IPS DF 4.7 (cell line): Measurements from ENCODE around the gene NRTN.
A peak's percentile ranks its signal among the peaks of the same experiment; 100 is the strongest.

Source experiments
- DNase-seq: peaks from one replicate; pipeline ENCODE4 v3.0.0-alpha.2; 2013; ENCODE audit warnings: low spot score; ENCODE audit errors: extremely low read depth

The NRTN gene

DNA sequence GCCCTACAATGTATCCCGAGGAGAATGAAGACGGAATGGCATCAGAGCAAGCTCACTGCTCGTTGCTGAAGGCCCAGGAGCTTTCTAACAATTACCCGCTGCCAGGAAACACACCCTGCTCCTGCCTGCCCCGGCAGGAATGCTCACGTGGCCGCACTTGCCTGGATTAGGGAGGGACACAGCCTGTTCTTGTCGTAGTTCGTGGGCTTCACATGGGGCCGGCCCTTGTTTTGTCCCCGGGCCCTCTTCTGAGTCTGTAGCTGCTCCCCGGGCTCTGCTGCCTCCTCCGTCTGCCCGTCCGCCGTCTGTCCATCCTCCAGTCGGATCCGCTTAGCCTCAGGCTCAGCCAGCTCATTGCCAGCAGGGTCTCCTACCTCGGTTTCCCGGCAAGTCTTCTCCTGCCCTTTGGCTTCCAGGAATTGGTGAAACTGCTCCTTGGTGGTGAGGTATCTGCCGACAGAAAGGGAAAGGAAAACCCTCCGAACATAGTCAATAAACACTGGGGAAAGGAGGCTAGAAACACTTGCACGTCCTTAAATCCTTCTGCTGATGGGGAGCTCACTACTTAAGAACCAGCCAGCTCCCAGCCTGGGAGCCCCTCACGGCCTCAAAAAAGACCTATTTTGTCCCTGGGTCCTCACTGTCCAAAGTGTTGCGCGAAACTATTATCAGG, 14.8 kb upstream of the NRTN start:
- no peak for DNase-seq

DNA sequence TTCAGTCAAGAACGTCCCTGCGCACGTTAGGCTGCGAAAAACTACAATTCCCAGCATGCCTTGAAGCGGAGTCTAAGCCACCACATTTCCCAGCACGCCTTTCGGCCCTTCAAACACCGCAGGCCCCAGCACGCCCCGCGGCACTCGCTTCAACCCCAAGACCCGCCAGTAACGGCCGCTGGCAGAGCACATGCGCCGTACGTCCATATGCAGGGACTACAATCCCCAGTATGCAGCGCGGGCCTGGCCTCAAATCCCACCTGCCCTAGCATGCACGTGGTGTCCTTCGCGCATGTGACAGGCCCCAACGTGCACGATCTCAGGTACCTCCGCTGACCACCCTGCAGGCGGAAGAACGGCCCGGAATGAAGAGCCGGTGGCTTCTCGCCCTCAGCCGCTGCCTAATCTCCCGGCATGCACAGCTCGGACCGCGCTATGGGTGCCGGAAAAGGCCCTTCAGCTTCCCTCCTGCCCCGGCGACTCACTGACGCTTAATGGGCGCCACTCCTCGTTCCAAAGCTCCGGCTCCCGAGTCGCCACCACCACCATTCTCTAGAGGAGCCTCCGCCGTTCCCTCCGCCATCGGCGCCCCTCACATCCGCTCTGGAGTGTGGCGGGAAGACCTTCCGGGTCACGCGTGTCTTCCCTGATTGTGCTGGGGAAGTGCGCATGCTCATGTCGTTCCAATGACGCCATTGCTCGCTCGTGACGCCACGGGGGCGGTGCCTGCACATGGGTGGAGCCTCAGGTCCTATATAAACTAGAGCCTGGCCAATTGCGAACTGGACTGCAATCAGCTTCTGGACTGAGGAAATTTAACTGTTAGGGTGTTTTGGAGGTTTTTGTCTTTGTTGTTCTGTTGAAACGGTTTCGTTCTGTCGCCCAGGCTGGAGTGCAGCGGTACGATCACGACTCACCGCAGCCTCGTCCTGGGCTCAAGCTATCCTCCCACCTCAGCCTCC, 14.0 kb upstream of the NRTN start, which contains the start of gene DUS3L:
DUS3L (minus strand) TSS at position 605 of the 962 bp plus-strand sequence; CDS start at position 583, 22 bp downstream.
- DNase-seq = peak; percentile 94

DNA sequence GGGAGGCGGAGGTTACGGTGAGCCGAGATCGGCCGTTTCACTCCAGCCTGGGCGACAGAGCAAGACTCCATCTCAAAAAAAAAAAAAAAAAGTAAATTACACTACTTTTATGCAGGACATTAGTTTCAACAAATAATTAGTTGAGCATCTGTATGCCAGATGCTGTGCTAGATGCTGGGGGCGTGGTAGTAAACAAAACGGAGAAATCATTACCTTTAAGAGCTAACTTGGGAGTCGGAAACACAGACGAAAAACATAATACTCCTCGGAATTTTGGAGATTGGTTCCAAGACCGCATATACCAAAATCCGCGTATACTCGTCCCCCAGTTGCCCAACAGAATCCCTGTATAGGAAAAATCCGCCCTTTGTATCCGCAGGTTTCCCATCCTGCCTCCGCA, 12.6 kb upstream of the NRTN start:
- no peak for DNase-seq

DNA sequence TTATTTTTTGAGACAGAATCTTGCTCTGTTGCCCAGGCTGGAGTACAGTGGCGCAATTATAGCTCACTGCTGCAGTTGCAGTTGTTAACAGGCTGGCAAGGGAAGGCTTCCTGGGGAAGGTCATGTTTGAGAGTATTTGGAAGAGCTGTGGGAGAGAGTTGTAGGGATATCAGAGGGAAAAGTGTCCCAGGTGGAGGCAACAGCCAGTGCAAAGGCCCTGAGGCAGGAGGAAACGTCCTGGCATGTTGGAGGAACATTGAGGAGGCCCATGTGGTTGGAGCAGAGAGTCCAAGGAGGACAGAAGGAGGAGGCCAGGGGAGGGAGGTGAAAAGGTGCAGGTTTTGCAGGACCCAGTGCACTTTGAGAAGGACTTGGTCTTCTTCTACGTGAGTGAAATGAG, 11.7 kb upstream of the NRTN start:
- DNase-seq = no peak

DNA sequence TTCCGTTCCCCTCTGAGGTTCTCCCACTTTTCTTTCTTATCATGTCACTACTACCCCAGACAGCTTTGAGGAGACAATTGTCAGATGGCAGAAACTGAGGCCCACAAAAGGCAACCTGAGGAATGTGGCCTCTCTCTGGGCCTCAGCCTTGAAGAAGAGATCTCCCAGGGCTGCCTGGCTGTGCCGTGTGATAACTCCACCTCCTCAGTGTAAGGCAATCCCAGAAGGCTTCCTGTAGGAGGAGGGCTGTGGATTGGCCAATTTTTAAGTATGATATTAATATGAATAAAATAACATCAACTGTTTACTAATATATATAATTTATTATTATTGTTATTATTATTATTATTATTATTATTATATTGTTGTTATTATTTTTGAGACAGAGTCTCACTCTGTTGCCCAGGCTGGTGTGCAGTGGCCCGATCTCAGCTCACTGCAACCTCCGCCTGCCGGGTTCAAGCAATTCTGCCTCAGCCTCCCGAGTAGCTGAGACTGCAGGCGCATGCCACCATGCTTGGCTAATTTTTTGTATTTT, 9.4 kb upstream of the NRTN start:
- DNase-seq = no peak

DNA sequence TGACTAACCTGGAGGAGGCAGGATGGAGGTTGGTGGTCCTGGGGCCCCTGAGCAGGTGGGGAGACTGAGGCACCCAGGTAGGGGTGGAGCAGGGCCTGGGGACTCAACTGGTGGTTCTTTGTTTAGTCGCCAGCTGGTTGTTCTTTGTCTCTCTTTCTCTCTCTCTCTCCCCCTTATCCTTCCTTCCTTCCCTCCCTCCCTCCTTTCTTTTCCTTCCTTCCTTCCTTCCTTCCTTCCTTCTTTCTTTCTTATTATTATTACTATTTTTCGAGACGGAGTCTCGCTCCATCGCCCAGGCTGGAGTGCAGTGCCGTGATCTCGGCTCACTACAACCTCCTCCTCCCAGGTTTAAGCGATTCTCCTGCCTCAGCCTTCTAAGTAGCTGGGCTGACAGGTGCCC, 6.6 kb upstream of the NRTN start:
- no peak for DNase-seq

DNA sequence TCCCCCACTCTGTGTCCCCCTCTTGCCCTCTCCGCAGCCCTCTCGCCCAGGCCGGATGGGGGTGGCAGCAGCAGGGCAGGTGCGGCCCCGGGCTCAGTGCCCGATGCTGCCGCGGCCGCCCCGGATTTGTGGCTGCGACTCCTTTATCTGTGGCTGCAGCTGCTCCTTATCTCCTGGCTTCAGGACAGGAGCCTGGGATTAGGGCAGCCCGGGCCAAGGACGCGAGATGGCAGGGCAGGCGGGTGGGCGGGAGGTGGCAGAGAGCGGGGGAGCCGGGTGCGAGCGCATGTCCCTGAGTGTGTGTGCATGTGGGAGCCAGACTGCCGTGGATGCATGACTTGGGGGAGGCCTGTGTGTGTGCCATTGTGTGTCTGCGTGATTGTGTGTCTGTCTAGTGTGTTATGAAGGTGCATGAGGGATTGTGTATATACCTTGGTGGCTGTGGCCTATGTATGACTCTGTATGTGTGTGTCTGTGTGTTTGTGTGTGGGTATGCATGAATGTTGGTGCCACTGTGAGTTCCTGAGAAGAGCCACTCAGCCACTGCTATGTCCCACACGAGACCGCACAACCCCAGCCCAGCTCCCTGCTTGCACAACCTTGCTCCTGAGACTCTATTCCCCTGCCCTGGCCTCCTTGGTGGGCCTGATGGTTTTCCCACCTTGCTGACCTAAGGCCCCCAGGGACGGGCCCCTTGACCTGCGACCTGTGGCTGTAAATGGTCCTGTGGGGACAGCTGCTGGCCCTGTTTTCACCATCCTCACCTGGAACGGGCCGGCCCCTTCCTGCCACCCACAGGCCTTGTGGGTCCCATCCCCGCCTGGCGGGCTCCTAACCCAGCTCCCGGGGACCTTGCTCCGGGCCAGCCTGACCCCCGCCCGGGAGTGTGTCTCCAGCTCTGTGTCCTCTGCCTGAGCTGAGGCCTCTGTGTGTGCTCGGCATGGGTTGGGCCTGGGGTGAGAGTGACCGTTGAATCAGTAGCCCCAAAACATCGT, 5.3 kb upstream of the NRTN start:
- no peak for DNase-seq

DNA sequence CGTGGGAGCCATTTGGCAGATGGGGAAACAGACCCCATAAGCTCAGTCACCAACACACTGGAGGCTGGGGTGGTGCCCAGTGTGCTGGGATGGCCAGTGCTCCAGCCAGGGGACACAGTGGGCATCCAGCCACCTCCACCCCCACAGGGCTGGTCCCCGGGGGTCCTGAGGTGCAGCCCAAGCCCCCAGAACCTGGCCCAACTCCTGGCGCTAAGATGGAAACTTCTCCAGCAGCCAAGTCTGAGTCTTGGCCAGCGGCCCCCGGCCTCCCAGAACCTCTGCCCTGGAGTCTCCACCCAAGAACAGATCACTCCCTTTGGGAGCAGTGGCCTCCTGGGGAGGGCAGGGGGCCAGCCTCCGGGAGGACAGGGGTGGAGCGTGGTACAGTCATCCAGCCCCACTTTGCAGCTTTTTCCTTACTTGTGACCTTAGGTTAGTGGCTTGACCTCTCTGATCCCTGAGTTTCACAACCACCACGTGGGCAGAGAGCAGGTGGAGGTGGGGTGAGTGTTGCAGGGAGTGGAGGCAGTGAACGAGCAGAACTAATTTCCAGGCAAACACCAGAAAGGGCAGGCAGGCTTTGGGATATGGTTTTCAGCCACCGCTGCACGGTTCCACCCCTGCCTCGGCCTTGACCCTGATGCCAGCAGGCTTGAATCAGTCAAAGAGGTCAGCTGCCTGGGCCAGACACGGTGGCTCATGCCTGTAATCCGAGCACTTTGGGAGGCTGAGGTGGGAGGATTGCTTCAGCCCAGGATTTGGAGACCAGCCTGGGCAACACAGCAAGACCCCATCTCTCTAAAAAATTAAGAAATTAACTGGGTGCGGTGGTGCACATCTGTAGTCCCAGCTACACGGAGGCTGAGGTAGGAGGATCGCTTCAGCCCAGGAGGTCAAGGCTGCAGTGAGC, 4.3 kb upstream of the NRTN start:
- no peak for DNase-seq

DNA sequence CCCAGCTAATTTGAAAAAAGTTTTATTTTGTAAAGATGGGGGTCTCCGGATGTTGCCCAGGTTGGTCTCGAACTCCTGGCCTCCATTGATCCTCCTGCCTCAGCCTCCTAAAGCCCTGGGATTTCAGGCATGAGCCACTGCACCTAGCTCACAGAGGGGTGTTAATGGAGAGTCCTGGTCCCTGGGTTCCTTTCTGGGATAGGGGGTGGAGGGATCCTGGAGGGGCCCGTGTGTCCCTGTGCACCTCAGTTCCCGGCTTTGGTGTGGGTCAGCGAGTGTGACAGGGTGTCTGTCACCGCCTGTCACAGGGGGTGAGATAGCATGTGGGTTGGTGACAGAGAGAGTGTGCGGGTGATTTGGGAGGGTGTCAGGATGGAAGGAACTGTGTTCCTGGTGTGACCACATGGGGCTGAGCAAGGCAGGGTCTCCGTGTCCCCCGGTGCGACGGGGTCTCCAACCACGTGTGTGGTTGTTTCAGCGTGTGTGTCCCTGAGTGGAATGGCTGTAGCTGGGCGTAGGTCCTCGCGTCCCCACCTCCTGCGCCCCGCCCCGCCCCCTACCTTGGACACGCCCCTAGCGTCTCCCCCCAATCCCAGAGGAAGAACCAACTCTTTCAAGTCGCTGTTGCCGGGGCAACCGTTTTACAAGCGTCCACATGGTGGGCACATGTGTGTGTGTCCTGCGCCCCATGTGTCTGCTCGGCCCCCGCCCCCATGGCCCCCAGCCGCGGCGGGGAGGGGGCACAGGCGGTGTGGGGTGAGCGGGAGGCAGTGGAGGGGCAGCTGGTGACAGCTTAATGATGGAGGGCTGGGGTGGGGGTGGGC, 2.9 kb upstream of the NRTN start:
- DNase-seq = no peak

DNA sequence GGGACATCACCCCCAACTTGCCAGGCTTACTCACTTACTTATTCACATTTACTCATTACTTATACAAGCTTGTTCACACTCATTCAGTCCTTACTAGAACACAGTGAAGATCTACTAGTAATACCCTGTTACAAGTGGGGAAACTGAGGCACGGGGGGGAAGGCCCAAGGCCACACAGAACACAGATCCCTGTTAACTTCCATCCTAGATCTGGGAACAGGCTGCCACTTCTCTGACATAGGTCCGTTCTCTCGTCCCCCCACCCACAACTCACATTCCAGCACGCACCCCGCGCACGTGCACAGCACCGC, 1.5 kb upstream of the NRTN start:
- no peak for DNase-seq

DNA sequence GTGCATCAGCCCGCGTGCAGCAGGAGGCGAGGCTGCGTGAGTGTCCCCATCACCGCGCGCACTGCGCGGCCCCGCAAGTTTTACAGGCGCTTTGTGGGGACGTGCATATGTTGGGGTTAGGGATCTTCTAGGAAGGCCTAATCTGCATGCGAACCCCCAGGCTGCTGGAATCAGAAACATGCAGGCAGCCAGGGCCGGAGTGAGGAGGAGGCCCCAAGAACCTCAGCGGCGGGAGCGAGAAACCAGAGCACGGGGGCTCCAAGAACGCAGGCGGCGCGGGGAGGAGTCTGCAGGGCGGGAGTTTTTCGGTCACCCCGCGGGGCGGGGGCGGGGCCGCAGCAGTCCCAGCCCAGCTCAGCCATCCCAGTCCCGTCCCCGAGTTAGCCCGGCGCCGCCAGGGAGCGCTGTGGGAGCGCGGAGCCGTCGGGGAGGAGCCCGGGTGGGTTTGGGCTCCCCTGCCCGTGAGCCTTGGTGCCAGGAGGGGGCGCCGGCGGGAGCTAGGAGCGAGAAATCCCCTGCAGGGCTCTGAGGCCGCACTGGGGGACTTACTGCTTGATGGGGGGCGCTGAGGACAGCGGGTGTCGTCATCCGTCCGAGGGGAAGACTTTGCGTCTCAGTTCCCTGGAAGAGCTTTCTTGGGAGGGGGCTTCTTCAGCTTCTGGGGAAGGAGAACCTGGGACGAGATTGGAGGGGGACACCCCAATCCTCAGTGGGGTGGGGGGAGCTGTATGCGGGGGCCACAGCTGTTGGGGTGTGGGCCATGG, 933 bp upstream of the NRTN start:
- DNase-seq = no peak

DNA sequence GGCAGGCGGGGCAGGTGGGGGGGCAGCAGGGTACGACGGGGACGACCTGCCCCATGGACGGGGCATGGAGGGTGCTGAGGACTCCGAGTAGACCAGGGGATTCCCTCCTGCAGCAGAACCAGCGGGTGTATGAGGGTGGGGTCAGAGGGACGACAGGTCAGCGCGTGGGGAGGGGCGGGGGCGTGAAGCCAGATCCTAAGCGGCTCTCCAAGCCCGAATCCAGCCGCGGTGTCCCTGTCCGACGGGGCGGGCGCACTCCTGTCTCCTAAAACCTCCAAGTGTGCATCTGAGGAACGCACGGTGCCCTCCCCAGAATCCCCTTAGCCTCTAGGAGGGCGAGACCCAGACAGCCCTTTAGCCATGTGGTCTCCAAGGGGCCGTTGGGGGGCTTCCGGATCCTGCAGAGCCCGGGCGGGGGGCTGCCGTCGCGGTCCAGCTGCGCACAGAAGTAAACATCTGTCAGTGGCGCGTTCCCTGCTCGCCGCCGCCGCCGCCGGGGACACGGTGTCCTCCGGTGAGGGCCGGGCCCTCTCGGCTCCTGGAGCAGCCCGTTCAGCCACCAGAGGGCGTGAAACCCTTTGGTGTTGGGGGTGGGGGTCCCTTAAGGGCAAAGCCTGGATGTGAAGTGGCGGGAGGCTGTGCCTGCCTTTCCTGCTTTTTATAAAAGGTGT, 730 bp downstream of the NRTN start:
- no peak for DNase-seq

DNA sequence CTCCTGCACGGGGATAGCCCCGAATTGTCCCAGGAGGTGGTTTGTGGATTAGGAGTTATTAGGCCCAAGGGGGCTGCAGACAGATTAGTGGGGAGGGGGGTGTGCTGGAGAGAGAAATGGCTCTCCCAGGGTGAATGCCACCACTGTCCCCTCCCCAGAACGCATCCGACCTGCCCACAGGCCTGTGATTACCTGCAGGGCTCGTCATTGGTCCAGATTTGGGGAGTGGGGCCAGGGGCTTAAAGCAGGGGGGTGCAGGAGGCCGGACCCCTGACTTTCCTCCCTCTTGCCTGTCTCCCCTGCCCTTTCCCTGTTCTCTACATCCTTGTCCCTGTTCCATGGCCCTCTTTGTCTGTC, 1.2 kb downstream of the NRTN start:
- no peak for DNase-seq

DNA sequence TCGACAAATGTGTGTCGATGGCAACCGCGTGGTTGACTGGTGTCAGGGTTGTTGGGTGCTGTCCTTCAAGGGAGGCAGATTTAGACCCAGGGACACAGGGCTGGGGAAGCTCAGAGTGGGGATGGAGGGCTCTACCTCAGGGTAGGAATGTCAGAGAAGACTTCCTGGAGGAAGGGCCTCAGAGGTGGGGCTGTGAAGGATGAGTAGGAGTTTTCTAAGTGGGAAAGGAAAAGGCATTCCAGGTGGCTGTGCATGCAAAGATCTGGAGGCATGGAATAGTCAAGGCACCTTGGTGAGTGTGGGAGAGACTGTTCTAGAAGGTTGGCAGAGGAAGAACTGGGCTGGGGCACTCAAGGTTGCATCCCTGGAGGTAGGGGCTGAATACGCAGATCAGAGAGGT, 2.0 kb downstream of the NRTN start:
- DNase-seq = no peak

DNA sequence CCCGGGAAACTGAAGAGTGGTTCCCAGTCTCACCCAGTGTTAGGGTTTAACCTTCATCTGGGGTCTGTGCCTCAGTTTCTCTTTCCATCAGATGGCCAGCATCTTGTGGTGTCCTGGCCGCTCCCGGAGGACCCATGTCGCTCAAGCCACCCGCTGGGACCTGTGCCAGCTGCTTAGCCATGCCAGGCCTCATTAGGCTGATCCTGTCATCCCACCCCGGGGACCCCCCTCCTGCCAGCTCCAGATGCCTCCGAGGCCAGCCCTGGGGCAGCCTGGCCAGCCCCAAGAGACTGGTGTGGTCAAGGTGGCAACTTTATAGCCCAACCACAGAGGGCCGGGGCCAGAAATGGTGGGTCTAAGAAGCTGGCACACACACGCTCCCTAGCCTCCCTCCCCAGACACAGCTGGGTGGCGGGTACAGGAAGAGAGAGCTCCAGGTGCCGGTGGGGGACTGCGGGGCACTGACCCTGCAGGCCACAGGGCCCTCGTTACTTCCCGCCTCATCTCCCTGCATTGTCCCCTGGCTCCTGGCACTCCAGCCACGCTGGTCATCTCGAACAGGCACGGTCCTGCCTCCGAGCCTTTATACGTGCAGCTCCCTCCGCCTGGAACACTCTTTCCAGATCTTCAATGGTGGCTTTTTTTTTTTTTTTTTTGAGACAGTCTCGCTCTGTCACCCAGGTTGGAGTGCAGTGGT, 3.4 kb downstream of the NRTN start:
- DNase-seq = no peak

DNA sequence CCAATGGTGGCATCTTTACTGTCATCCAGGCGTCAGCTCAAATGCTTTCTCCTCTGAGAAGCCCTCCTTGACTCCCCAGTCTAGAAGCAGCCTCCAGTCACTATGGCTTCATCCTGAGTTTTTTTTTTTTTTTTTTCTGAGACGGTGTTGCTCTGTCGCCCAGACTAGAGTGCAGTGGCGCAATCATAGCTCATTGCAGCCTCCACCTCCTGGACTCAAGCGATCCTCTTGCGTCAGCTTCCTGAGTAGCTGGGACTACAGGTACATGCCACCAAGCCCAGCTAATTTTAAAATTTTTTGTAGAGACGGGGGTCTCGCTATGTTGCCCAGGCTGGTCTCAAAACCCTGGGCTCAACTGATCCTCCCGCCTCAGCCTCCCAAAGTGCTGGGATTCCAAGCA, 4.2 kb downstream of the NRTN start:
- no peak for DNase-seq

DNA sequence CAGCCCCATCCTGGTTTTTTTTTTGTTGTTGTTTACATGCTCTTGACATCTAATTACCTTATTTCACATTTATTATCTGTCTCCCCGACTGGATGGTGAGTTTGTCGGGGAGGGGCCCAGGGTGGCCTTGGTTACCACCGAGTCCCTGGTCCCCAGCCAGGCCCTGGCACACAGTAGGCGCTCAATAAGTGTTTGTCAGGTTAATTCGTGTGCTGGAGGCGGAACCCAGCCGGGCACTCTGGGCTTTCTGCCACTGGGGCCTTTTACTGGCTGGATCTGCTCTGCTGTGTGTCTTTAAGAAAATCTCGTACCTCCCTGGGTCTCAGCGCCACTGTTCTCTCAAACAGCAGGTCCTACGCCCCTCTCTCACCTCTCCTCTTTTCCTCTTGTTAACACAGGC, 4.6 kb downstream of the NRTN start:
- no peak for DNase-seq

DNA sequence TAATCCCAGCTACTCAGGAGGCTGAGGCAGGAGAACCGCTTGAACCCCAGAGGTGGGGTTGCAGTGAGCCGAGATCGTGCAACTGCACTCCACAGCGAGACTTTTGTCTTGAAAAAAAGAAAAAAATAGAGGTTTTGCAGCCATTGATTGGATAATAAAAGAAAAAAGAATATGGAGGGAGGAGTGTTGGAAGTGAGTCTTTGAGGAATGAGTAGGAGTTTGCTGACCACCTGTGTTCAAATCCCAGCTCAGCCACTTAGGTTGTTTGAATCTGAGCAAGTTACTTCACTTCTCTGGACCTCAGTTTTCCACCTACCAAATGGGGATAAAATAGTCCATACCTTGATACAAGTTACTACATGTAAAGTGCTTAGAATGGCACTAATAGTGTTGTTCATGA, 6.2 kb downstream of the NRTN start:
- no peak for DNase-seq
